ENCODE data around the gene ZCCHC8.
"Not testable (repeated sequence)": the region's sequence is repeated elsewhere in the genome, so short reads cannot be mapped to it uniquely, and the experiment has no call there.

ZCCHC8 gene

GRCh38 chr12:122506393-122506938 lies 5.7 kb upstream of the ZCCHC8 start:
- no peak for DNase-seq

DNA sequence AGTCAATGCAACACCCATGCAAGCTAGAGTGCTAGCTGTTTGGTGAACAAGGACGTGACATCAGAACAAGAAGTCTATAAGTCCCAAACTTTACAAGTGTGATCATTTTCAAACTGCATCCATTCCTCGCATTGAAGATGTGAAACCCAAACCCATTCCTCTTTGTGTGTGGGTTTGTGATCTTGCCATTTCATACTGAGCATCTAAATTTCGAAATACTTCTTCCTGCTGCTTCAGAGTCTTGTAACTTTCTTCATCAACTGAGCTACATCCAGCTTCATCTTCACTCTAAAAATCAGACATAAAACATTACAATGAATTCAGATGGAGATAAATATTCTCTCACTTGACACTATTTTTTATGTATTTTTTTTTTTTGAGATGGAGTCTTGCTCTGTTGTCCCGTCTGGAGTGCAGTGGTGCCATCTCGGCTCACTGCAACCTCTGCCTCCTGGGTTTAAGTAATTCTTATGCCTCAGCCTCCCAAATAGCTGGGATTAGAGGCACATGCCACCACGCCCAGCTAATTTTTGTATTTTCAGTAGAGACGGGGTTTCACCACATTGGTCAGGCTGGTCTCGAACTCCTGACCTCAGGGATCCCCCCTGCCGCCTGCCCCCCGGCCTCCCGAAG lies 4.8 kb upstream of the ZCCHC8 start:
- DNase-seq = peak; percentile 36

GRCh38 chr12:122503783-122504590 lies 3.3 kb upstream of the ZCCHC8 start:
- no peak for DNase-seq

DNA sequence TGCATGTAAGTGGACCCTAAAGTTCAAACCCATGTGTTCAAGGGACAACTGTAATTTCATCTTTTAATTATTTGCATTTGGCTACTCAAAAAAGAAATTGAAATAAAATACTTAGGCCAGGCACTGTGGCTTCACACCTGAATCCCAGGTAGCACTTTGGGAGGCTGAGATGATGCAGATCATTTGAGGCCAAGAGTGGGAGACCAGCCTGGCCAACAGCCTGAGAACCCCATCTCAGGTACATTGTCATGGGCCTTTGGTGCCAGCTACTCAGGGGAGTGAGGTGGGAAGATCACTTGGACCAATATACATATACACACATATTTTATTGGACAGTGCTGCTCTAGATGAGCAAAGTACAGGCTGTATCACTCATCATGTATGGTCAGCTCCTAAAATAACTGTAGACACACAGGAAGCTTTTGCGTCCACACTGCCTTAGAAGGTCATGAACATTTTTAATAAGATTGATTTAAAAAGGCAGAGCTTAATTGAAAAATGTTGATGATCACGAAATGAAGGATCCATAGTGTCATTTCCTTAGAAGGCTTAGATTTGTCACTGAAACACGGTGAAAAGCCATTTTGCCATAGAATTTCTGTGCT lies 2.5 kb upstream of the ZCCHC8 start:
- no peak for DNase-seq

GRCh38 chr12:122501489-122501989 lies 807 bp upstream of the ZCCHC8 start:
- peak; percentile 25 for DNase-seq

DNA sequence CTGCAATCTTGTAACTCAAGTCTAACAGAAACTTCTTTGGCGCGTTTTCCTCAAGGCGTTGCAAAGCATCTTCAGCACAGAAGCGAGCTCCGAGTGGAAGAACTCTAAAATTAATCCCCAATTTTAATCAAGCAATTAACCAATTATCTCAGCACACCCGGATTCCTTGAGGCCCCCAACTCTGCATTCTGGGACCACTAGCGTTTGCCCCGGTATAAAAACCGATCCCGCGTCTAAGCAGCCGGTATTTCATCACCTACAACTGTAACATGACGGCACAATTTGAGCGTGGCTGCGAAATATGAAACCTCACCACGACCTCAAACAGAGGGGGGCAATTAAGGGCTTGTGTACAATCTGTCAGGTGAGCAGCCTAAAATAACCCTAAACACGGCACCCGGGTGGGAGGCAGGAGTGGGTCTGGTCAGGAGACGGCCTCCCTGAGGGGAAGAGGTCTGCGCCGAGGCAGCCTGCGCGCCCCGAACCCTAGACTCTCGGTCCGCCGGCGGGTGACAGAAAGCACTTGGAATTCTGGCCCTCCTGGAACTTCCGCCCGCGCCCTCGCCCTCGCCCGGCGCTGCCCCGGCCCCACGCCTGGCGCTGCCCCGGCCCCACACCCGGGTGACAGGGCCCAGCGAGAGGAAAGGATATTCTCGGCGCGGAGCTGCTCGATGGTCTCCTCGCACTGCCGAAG lies 594 bp downstream of the ZCCHC8 start:
- DNase-seq = peak; percentile 79

- DNase-seq = no peak
Observed at GRCh38 chr12:122495258-122495657, 5.5 kb downstream of the ZCCHC8 start.

- DNase-seq = not testable (repeated sequence)
Observed at GRCh38 chr12:122493222-122493621, 7.5 kb downstream of the ZCCHC8 start.

- no peak for DNase-seq
Observed at GRCh38 chr12:122491991-122492390, 8.7 kb downstream of the ZCCHC8 start.

DNA sequence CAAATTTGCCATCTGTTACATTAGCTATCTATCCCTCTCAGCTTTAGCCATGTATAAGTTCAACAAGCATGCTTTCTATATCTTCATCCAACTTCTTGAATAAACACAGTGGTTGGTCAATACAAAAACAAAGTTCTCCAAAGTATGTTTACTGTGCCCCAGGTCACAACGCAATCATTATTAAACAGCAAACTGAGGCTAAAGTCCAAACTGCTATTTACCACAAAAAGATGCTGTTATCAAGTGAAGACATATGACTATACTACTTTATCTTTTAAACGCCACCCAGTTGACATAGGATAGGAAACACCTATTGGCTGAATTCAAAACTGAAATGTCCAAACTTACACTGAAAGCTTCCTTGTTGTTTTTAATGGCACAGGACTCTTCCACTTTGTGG lies 11.7 kb downstream of the ZCCHC8 start:
- DNase-seq = peak; percentile 75

DNA sequence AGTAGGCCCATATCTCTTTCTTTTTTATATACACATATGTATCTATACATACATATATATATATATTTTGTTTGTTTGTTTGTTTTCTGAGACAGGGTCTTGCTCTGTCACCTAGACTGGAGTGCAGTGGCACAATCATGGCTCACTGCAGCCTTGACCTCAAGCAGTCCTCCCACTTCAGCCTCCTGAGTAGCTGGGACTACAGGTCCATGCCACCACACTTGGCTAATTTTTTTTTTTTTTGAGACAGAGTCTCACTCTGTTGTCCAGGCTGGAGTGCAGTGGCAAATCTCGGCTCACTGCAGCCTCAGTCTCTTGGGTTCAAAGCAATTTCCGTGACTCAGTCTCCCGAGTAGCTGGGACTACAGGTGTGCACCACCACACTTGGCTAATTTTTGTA lies 12.9 kb downstream of the ZCCHC8 start:
- DNase-seq = not testable (repeated sequence)

DNA sequence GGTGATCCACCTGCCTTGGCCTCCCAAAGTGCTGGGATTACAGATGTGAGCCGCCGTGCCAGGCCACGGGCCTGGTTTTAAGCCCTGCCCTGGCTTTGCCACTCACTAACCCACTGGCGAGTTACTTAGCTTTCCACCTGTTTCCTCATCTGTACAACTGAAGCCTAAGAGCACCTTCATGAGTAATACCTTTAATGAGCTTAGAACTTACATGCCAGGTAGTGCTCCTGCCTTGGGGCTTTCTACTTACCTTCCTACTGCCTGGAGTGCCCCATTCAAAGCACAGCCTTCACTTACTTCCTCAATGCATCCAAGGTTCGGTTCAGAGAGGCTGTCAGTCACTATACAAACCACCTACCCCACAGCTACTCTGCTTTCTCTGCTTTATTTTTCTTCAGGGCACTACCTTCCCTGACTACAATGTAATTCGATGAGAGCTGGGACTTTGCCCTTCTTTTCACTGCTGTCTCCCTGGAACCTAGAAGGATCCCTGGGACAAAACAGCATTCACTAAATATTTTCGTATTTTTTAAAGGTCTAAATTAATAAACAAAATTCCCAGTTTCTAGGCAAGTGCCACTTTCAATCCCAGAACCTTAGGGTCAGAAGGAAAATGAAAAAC lies 13.8 kb downstream of the ZCCHC8 start:
- no peak for DNase-seq

DNA sequence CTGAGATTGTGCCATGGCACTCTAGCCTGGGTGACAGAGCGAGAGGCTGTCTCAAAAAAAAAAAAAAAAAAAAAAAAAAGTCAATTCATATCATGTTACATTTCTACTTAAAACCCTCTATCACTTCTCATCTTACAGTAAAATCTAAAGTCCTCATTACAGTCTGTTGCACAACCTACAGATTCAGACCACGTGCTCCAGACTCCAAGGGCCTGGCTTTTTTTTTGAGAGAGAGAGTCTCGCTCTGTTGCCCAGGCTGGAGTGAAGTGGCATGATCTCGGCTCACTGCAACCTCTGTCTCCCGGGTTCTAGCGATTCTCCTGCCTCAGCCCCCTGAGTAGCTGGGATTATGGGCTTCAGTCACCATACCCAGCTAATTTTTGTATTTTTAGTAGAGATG lies 14.4 kb downstream of the ZCCHC8 start:
- DNase-seq = not testable (repeated sequence)

DNA sequence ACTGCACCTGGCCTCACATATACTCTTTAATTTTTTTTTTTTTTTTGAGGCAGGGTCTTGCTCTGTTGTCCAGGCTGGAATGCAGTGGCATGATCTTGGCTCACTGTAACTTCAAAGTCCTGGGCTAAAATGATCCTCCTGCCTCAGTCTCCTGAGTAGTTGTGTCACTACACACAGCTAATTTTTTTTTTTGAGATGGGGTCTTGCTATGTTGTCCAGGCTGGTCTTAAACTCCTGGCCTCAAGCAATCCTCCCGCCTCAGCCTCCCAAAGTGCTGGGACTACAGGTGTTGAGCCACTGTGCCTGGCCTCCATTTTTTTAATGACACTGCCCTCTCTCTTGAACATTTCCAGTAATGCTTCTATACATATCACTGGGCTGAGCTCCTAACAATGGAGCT lies 16.3 kb downstream of the ZCCHC8 start:
- not testable (repeated sequence) for DNase-seq

DNA sequence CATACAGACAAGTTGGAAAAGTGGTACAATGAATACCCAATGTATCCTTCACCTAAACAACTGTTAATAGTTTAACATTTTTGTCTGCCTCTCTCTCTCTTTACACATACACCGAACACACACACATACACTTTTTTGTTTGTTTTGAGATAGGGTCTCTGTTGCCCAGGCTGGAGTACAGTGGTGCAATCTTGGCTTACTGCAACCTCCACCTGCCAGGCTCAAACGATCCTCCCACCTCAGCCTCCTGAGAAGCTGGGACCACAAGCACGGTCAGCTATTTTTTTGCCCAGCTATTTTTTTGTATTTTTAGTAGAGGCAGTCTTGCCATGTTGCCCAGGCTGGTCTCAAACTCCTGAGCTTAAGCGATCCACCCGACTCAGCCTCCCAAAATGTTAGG lies 16.8 kb downstream of the ZCCHC8 start:
- no peak for DNase-seq

DNA sequence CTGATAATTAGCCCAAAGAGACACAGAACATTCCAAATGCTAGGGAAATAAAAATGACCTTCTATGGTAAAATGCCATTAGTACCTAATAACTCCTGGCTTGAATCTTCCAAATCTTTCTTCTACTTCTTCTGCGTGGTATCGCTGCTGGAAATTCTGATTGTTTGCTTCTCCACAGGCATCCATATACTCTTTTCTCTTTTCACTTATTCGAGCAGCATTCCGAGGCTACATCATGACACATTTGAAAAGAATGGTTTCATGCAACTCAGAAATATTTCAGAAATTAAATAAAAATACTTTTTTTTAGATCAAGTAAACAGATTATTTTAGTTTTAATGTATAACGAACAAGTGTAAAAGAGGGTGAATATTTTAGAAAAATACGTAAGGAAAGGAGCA lies 18.9 kb downstream of the ZCCHC8 start:
- DNase-seq = no peak

DNA sequence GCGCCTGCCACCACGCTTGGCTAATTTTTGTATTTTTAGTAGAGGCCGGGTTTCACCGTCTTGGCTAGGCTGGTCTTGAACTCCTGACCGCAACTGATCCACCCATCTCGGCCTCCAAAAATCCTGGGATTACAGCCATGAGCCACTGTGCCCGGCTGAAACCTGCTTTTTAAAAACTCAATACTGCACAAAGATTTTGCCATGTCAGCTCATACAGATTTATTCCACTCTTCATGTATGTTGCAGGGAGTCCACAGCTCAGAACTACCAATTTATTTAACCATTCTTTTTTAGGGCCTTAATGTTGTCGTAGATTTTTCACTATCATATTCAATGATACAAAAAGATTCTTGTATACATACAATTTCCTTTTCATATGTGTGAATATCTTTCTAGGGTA lies 20.0 kb downstream of the ZCCHC8 start:
- DNase-seq = no peak

DNA sequence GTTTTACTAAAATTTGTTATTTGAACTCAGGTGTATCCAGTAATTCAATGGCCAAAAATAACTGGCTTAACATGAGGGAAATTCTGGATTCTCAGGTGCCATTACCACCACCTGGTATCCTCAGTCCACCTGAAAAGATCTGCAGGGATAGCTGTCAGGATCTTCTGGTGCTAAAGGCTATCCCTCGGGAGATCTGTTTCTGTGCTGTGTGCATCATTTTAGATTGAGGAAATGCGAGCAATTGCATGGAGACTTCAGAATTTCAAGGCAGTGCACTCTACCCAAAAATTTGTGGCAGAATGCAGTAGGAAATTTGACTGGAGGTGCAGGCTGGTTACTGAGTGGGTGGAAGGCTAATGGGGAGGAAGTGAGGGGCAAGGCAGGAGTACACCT lies 26.4 kb downstream of the ZCCHC8 start:
- DNase-seq = no peak

- no peak for DNase-seq
Observed at GRCh38 chr12:122473543-122474323, 27.0 kb downstream of the ZCCHC8 start.

GRCh38 chr12:122471324-122472226 lies 29.2 kb downstream of the ZCCHC8 start:
- peak; percentile 84 for DNase-seq

- DNase-seq = not testable (repeated sequence)
Observed at GRCh38 chr12:122470576-122470975, 30.2 kb downstream of the ZCCHC8 start.

All from hematopoietic multipotent progenitor cell treated with erythropoietin and hydrocortisone succinate and interleukin-3 and kit ligand, for 4 days (in vitro differentiated cells).